Thyroid gland (tissue), 4 donors: ENCODE data around the gene GPR160.

Experiments used
- POLR2A ChIP-seq, 2 donors: fragments of 450-650 bp; IDR thresholded peaks; one replicate each; pipeline ENCODE4 v1.6.1; 2017; ENCODE audit warnings: antibody characterized with exemption in 2 of 2, mild to moderate bottlenecking in 2 of 2, moderate library complexity in 1 of 2
- TF ChIP-seq, protein P1 (sequence below), 6 experiments: fragments of 200-600 bp in 3 of 6; fragments of 450-650 bp in 3 of 6; sonication (generic) in 3 of 6; IDR thresholded peaks; one replicate each; pipeline ENCODE4 v1.5.1; 2016 to 2019; ENCODE audit warnings: antibody characterized with exemption in 6 of 6, mild to moderate bottlenecking in 2 of 6, inconsistent platforms in 1 of 6, moderate library complexity in 1 of 6

- TF ChIP-seq POLR2A (IDR thresholded peaks at IDR 0.05) = no peak
- TF ChIP-seq, protein P1, sequence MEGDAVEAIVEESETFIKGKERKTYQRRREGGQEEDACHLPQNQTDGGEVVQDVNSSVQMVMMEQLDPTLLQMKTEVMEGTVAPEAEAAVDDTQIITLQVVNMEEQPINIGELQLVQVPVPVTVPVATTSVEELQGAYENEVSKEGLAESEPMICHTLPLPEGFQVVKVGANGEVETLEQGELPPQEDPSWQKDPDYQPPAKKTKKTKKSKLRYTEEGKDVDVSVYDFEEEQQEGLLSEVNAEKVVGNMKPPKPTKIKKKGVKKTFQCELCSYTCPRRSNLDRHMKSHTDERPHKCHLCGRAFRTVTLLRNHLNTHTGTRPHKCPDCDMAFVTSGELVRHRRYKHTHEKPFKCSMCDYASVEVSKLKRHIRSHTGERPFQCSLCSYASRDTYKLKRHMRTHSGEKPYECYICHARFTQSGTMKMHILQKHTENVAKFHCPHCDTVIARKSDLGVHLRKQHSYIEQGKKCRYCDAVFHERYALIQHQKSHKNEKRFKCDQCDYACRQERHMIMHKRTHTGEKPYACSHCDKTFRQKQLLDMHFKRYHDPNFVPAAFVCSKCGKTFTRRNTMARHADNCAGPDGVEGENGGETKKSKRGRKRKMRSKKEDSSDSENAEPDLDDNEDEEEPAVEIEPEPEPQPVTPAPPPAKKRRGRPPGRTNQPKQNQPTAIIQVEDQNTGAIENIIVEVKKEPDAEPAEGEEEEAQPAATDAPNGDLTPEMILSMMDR (IDR thresholded peaks at IDR 0.05) = no peak
These were observed 21.7 kb upstream of the GPR160 start for GRCh38 chr3:170016057-170016456.
